Measurements from ENCODE around the gene PLXNB3. TPM values are rescaled to one million over a fixed set of nuclear protein-coding genes. Genes with fewer than 3 reads are reported as not detected.
"Not testable (repeated sequence)": the region's sequence is repeated elsewhere in the genome, so short reads cannot be mapped to it uniquely, and the experiment has no call there.

PLXNB3 gene
- total RNA-seq, 1 donor from 2014 or later = 0.47 TPM

DNA sequence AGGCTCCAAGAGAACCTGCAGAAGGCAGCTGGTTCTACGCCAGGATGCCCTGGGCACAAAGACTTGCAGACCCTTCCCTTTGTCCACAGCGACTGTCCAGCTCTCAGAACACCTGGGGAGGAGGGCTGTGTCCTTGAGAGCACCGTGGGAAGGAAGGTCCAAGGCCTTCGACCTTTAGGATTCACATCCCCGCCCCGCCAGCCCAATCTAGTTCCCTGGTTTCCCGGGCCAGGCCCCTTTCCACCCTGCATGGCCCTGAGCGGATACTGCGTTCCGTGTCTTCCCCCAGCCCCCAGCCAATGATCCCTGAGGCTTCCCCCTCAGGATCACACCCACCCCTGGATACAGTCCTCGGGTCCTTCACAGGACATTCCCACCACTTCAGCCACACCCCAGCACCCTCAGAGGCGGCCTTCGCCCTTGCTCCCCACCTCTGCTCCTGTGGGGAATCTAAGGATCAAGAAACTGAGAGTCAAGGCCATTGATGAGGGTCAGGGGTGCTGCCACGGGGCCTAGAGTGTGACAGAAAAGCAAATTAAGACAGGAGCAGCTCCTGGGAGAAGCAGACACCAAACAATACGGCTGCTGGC is 30.3 kb upstream of the PLXNB3 start:
- no peak for DNase-seq

DNA sequence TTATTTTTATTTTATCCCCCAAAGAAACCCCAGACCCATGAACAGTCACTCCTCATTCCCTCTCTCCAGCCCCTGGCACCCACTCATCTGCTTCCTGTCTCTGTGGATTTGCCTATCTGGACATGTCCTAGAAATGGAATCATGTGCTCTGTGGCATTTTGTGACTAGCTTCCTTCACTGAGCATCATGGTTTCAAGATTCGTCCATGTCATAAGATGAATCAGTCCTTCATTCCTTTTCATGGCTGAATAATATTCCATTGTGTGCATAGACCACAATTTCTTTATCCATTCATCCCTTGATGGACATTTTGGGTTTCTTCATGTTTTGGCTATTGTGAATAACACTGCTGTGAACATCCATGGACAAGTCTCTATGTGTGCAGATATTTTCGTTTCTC is 29.2 kb upstream of the PLXNB3 start:
- no peak for DNase-seq

DNA sequence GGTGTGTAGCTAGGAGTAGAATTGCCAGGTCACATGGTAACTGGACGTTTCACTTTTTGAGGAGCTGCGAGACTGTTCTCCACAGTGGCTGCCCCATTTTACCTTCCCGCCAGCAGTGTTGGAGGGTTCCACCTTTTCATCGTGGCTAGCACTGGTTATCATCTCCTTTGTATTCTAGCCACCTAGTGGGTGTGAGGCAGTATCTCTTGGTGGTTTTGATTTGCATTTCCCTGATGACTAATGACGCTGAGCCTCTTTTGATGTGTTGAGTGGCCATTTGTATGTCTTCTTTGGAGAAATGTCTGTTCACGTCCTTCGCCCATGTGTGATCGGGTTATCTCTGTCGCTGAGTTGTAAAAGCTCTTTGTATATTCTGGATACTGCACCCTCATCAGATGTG is 28.8 kb upstream of the PLXNB3 start:
- no peak for DNase-seq

DNA sequence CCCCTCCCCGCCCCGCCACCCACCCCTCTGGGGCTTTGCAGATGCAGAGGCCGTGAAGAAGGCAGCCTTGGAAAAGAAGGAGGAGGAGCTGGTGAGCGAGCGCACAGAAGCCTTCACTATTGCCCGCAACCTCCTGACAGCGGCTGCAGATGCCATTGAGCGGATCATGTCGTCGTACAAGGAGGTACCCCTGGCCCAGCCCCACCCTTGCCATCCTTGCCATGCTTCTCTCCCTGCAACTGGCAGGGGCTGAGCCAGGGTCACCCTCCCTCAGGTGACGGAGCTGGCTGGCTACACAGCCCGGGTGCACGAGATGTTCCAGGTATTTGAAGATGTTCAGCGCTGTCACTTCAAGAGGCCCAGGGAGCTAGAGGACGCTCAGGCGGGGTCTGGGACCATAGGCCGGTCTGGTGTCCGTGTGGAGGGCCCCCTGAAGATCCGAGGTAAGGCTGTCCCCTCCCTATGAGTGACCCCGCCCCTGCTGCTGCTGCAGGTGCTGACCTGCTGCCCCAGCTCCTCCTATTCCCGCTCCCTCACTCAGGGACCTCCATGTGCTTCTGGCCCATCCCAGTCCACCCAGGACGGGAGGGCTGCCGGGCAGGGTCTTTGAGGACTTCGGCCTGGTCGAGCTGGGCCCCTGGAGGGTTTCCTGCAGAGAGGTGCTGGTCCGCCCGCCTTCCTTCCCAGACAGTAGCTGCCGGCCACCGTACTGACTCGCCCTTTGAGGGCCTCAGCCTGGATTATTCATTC is 27.8 kb upstream of the PLXNB3 start:
- DNase-seq = no peak

DNA sequence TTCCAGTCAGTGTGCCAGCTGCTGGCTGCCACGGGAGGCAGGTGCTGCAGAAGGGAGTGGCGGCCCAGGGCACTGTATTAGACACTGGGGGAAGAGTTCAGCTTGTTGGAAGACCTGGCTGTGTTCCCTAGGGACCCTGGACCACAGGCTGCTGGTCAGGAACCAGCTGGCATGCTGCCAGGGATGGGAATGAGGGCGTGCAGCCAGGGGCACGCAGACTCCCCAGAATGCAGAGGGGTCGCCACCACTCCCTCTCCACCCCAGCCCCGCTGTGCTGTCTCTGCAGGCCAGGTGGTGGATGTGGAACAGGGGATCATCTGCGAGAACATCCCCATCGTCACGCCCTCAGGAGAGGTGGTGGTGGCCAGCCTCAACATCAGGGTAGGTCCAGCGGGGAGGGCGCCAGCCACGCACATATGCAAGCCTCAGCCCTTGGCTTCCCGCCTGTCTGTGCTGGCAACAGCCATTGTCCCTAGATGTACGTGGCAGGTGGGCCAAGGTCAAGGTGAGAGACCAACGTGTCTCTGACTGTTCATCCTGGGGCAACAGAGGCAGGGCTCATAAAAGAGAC is 27.1 kb upstream of the PLXNB3 start:
- DNase-seq = no peak

DNA sequence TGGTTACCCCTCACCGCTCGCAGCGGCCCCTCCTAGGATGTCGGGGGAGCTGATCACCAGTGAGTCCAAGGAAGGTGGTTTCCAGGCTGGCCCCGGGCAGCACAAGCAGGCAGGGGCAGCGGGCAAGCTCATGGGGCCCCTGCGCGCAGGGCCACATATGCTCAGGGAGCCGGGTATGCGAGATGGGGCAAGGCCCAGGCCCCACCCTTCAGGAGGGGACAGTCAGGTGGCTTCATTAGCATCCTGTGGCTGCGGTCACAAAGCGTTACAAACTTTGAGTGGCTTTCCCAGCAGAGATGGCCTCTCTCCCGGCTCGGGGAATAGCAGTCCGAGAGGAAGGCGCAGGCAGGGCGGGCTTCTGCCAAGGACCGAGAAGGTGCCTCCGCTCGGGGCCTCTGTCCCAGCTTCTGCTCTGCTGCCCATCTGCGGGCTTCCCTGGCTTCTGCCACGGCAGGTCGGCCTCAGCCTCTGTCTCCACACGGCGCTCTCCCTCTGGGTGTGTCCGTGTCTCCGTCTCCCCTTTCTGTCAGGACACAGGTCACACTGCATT is 25.9 kb upstream of the PLXNB3 start:
- no peak for DNase-seq

DNA sequence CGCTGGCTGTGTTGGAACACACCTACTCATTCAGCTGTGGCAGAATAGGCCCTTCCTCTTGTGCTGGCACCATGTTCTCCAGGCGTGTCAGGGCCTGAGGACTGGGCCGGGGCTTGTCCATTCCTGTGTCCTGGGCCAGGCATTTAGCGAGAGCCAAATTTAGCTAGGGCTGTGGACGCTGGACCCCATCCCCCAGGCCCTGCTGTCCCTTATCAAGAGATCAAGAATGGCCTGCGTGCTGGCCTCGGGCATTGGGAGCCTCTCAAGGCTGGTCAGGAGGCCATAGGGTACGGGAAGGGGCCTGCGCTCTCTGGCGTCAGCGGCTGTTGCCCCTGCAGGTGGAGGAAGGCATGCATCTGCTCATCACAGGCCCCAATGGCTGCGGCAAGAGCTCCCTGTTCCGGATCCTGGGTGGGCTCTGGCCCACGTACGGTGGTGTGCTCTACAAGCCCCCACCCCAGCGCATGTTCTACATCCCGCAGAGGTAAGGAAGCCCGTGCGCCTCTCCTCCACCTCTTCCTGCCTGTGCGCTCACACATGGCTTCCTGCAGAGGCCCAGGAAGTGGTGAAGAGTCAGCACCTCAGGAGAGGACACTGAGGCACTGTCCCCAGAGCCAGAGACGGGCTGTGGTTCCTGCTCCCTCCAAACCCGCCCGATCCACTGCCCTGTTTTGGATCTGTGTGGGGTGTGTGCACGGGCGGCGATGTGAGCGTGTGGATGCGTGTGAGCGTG is 24.1 kb upstream of the PLXNB3 start:
- no peak for DNase-seq

DNA sequence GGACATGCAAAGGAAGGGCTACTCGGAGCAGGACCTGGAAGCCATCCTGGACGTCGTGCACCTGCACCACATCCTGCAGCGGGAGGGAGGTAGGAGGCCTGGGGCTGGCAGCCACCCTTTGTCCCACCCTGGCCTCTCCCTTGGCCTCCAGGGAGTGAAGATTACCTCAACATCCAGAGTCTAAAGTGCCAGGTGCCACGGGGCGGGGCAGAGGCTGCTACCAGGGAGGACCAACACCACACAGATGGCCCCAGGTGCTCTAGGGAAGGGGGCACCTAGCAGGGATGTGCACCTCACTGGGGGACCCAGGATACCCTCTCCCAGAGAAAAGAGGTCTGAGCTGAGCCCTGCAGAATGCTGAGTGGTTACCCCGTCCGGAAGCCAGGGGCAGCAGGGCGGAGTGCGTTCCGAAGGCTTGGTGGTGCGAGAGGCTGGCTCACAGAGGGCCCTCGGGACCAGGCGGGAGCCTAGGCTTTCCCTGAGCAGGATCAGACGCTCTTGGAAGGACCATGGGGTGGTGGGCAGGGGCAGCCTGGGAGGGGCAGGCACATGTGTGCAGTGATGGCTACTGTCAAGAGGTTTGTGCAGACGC is 23.3 kb upstream of the PLXNB3 start:
- no peak for DNase-seq

DNA sequence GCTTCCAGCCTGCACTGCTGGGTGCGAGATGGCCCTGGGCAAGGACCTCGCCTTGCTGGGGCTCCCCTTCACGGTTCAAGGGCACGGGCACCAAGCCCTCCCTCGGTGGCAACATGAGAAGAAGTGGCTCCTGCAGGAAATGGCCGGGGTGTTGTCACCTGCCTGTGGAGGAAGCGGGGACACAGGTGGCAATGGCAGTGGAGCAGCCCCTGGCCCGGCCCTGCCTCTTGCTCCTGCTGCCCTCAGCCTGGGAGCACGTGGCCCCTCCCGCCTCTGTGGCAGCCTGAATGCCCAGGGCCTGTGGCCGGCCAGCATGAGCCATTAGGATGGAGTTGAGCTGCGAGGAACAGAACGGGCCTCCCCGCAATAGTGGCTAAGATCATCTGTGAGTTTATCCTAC is 22.6 kb upstream of the PLXNB3 start:
- DNase-seq = no peak

DNA sequence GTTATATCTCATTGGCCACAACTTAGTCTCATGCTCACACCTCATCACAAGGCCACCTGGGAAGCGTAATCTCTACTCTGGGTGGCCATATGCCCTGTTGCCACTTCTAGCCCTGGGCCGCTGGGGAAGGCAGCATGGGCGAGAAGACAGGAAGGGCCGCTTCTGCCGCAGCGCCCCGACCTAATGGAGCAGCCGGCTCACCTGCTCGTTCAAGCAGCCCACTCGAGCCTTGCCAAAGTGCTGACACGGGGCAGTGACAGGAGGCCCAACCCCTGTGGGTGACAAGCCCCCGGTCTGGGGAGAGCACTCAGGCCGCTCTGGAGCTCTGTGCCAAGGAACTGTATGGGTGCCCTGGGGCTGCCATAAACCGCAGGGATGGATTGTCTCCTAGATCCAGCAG is 21.9 kb upstream of the PLXNB3 start:
- not testable (repeated sequence) for DNase-seq

DNA sequence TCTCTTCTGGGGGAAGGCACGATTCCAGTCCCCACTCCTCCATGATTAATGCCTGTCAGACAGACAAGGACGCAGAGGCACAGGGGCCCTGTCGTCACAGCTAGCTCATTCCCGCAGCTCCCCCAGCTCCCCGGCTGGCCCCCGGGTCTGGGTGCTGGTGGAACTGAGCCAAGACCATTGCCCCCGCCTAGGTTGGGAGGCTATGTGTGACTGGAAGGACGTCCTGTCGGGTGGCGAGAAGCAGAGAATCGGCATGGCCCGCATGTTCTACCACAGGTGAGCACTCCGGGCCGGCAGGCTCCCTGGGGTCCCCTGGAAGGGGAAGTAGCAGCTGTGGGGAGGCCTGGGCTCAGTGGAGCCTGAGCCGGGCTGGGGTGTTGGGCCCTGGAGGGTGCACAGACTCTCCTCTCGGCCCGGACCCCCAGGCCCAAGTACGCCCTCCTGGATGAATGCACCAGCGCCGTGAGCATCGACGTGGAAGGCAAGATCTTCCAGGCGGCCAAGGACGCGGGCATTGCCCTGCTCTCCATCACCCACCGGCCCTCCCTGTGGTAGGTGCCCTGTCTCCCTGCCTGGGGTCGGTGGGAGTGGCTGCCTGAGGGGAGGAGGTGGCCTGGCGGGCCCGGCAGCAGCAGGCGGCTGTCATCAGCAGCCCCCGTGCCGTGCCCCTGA is 21.1 kb upstream of the PLXNB3 start:
- not testable (repeated sequence) for DNase-seq

DNA sequence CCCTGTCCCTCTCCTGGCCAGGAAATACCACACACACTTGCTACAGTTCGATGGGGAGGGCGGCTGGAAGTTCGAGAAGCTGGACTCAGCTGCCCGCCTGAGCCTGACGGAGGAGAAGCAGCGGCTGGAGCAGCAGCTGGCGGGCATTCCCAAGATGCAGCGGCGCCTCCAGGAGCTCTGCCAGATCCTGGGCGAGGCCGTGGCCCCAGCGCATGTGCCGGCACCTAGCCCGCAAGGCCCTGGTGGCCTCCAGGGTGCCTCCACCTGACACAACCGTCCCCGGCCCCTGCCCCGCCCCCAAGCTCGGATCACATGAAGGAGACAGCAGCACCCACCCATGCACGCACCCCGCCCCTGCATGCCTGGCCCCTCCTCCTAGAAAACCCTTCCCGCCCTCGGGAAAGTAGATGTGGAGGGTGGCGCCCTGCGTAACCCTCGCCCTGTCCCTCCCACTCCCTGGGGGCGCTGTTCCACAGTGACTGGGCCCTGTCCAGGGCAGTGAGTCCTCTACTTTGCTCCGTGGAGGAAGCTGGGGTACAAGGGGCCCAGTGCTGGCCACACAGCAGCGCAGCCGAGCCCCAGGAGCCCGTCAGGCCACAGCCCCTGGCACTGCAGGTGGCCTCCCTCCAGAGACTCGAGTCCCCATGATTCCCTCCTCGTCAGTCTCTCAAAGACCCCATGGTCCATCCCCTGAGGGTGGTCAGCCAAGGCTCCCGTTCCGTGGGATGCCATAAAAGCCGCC is 20.4 kb upstream of the PLXNB3 start:
- not testable (repeated sequence) for DNase-seq

DNA sequence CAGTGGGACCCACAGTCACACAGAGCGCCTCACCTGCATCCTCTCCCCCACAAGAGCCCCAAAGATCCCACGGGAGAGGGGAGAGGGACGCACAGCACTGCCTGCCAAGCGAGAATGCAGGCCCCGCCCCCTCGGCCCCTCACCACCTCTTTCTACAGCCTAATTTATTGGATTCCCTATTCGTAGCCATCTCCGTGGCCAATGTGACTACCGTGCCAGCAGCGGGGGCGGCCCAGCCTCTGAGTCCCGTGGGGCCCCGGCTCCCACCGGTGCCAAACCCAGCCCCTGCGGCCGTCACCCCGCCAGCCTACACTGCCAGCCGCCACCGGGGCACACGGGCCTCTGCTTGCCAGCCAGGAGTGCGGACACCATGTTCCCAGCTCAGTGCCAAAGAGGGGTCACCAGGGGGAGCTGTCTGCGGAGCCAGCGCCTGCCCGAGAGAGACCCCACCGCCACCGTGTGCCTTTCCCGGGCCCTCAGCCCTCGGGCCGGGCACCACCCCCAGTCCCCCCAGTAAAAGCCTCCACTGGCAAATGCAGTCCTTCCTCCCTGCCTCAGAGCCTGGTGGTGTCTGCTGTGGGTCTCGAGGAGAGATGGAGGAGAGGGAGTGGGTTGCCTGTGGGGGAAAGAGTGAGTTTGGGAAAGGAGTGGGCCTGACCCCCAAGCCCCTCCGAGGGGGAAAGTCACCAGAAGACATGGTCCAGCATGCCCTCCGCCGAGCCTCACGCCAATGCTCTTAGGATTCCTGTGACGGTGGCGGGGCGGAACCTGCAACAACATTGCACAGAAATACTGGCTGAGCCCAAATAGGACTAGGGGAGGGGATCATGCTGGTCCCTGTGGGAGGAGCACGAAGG is 19.6 kb upstream of the PLXNB3 start:
- no peak for DNase-seq

DNA sequence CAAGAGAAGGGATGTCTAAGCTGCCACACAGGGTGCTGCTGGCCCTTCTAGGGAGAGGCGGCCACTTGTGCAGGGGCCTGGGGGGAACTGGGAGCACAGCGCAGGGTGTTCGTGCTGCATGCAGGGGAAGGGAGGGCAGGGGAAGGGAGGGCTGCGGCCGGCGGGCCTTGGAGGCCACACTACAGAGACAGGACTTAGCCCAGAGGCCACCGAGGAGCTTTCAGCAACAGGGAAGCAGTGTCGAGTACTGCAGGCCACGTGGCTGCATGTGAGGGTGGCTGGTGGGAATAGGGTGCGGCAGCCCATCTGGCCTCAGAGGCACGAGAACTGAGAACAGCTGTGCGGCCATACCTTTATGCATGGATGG is 19.0 kb upstream of the PLXNB3 start:
- DNase-seq = not testable (repeated sequence)

DNA sequence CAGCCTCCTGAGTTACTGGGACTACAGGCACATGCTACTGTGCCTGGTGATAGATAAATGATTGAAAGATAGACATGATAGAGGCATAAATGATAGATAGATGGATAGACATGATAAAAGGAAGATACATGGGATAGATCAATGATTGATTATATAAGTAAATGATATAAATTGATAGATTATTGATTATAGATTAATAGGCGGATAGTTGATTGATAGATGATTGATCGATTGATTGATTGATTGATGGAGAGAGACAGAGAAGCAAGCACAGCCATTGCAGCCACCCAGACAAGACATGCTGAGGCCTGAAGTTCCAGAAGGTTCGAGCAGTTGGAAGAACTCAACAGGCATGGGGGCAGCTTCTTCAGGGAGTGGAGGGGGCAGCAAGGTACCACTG is 17.7 kb upstream of the PLXNB3 start:
- DNase-seq = no peak

DNA sequence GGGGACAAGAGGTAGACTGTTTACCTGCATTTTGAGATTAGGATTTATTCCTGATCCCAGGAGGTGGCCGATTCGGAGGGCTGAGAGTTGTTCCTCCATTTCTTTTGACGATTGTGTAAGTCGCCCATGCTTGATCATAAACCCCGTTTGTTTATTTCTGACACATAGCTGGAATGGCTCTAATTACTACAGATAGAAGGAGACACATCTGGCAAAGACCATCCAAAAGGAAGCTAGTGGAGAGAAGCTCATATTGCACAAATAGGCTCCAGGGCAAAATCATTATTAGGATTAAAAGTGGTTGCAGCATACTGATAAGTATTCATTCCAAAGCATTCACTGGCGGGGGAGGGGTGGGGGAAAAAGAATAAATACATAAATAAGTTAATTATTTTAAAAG is 17.1 kb upstream of the PLXNB3 start:
- DNase-seq = not testable (repeated sequence)

DNA sequence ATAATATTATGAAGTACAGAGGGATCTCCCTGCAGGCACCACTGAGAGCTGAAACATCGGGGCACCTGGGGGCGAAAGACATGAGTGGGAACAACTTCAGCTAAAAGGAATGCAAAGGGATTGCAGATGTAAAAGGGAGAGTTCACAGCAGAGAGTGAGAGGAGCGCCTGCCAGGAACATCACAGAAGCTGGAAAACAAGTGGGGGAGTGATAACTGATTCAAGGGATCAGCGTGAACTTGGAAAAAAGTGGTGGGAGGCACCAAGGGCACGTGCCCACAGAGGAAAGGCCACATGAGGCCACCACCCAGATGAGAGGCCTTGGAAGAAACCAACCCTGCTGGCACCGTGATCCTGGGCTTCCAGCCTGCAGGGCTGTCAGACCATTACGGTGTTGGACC is 15.0 kb upstream of the PLXNB3 start:
- DNase-seq = not testable (repeated sequence)

DNA sequence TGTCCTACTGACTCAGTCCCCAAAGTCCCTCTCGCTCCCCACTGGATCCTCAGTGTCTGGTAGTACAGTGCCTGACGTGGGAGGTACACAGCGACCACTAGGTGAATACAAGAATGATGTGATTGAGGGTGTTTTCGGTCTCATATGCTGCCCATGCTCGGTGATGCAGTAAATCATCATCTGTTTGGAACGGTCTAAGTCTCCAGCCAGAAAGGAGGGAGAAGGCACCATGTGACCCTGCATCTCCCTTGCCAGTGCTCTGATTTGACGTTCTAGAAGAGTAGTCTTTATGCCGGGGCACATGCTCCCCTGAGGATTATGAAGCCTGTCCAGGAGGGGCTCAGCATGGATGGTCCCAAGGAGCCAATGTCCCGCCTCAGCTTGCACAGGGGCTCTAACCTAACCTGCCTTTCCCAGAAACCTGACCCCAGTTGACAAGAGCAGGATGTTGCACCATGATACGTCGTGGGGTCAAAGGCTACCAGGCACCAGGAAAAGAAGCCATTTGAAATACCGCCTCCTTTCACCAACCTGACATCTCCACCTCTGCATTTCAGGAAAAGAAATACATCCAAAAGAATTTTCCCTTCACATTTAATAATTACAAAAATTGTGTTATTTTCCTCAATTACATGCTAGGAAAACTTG is 13.8 kb upstream of the PLXNB3 start:
- DNase-seq = no peak

DNA sequence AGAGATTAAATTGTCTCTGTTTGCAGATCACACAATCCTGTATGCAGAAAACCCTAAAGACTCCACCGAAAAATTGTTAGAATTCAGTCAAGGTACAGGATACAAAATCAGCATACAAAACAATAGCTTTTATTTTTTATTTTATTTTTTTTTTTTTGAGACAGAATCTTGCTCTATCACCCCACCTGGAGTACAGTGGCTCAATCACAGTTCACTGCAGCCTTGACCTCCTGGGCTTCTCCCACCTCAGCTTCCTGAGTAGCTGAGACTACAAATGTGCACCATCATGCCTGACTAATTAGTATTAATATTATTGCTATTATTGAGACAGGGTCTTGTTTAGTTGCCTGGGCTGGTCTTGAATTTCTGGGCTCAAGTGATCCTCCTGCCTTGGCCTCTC is 8.9 kb upstream of the PLXNB3 start:
- no peak for DNase-seq

DNA sequence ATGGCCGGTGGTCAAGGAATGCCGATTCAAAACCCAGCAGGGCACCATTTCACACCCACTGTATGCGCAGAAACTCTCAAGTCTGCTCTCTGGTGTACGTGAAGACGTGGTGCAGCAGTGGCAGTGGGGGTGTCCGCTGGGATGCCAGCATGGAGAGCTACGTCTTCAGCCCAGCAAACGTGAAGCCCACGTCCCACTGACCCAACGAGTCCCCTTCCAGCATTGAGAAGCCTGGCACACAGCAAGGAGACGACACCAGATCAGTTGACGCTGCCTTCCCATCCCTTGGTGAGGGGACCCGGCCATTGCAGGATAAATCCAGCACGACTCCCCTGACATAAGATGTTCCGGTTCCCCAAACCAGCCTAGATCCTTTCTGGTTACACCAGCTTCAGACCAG is 2.2 kb upstream of the PLXNB3 start:
- DNase-seq = no peak
